GM20000 (cell line): ENCODE results near the gene TBATA.

ENCODE experiments used
- DNase-seq: peaks from one replicate; pipeline ENCODE4 v3.0.0; 2012; ENCODE audit warnings: low spot score
- CTCF ChIP-seq: IDR thresholded peaks from 2 replicates; pipeline ENCODE4 v1.5.1; 2012; ENCODE audit warnings: mild to moderate bottlenecking, control low read depth; ENCODE audit errors: extremely low read depth, missing control alignments

Gene TBATA

GRCh38 chr10:70750156-70750703 lies 34.9 kb downstream of the TBATA start:
- DNase-seq = no peak
- TF ChIP-seq CTCF = no peak

GRCh38 chr10:70749756-70750155 lies 35.4 kb downstream of the TBATA start:
- TF ChIP-seq CTCF = no peak
- no peak for DNase-seq

GRCh38 chr10:70748801-70749573 lies 36.2 kb downstream of the TBATA start:
- no peak for DNase-seq
- TF ChIP-seq CTCF = no peak

- no peak for DNase-seq
- TF ChIP-seq CTCF = no peak
Observed at GRCh38 chr10:70748305-70748704, 36.9 kb downstream of the TBATA start.

- DNase-seq = no peak
Observed at GRCh38 chr10:70747192-70747965, 37.8 kb downstream of the TBATA start.

GRCh38 chr10:70745555-70745954 lies 39.6 kb downstream of the TBATA start:
- no peak for DNase-seq
- TF ChIP-seq CTCF = no peak

More at GRCh38 chr10:70747192-70747965, 37.8 kb downstream of the TBATA start:
- TF ChIP-seq CTCF = no peak

GRCh38 chr10:70744617-70745143 lies 40.5 kb downstream of the TBATA start:
- TF ChIP-seq CTCF = no peak
- no peak for DNase-seq
